Fibroblast of upper back skin (primary cell): Measurements from ENCODE around the gene MAPK7.
"Not testable (repeated sequence)": the region's sequence is repeated elsewhere in the genome, so short reads cannot be mapped to it uniquely, and the experiment has no call there.

Source experiments
- DNase-seq: peaks from one replicate; pipeline ENCODE4 v3.0.0-alpha.2; 2013

MAPK7 gene

DNA sequence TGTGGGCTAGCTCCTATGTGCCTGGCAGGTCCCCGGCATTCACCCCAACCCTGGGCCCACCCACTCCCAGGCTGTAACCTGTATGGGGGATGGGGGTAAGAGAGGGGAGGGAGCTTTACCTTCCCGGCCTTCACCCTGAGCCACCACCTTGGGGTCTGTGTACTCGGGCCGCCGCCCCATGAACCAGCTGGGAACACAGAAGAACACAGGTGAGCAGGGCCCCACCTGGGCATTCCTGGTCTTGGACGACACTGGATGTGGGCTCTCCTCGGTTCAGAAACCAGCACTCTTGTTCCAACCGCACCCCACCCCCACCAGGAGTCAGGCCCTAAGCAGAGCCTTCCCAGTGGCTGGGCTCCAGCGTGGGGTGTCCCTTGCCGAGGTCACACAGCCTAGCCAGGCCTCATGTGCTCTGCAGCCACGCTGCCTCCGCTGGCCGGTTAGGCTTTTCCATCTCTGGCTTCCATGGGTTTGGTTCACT is 34.6 kb upstream of the MAPK7 start:
- DNase-seq, result no peak

DNA sequence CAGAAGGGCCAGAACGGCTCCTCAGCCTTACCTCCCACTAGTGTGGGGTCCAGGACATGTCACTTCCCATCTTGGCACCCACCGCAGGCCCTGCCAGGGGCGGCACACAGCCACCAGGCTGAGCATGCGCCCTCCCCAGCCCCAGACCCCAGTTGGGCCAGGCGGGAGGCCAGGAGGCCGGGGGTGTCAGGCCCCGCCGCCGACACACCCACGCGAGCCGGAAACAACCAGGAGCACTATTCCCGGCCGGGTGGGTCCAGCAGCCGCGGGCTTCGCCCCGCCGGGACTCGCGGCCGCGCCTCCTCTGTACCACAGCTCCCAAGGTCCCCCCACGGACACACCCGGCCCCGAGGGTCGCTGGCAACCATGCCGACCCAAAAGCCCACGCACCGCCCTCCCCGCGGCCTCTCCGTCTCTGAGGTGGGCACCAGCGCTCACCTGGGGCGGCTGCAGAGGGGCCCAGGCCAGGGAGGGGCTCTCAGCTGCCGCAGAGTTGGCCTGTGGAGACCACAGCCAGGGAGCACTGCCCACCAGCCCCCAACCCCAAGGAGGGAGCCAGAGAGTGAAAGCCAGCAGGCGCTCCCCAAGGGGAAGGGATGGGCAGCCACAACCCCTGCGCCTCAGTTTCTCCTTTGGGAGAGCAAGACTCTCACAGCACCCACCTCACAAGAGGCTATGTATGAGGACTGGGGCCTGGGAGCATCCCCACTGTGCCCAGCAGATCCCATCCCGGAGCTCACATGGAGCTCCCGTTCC is 33.8 kb upstream of the MAPK7 start:
- DNase-seq, result no peak

DNA sequence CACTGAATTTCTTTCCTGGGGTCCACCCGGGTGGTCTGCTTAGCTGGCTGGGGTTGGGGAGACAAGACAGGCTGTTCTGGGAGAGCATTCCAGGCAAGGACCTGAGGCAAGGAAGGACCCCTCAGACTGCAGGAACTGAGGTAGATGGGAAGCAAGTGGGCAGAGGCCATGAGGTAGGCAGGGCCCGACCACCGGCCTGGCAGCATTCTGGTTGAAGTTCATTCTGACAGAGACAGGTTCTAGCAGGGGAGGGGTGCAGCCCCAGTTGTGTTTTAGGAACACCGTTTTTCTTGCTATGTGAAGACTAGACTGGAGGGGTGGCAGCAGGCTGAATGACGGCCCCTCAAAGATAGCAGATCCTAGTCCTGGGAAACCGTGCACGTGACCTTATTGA is 33.2 kb upstream of the MAPK7 start:
- no peak for DNase-seq

GRCh38 chr17:19345486-19346350 is 32.6 kb upstream of the MAPK7 start:
- no peak for DNase-seq

GRCh38 chr17:19346351-19347255 is 31.7 kb upstream of the MAPK7 start:
- DNase-seq, result peak; percentile 82

DNA sequence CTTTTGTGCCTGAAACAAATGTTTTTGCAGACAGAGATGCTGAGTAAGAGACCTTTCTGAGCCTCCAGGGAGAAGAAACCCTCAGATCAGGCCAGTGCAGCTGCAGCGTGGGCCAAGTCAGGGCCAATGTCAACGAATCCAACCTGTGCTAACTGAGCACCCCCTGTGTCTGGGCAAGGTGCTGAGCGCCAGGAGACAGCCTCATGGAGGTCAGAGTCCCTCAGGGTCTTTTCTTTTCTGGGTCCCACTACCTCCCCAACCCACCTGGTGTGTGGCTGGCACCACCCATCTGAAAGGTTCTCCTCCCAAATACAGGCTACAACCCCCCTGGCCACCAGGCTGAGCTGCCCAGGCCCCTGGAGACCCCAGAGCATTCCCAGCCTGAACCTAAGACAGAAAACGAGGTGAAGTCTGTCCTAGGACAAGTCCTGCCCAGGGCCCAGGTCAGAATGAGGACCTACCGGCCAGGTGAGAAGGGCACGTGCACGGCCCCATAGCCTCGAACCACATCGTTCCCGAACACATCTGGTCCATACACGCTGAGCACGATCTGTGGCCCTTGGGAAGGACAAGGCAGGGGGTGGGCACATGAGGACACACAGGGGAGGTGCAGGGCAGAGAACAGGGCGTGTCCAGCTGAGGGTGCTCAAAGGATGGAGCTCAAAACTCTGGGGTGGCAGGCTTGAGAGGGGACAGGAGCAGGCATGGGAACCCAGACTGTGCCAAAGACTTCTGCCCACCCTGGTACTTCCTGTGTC is 30.8 kb upstream of the MAPK7 start:
- DNase-seq, result no peak

GRCh38 chr17:19348081-19348650 is 30.1 kb upstream of the MAPK7 start:
- DNase-seq, result no peak

GRCh38 chr17:19348806-19349205 is 29.5 kb upstream of the MAPK7 start:
- no peak for DNase-seq

GRCh38 chr17:19353401-19353800 is 24.9 kb upstream of the MAPK7 start:
- DNase-seq, result not testable (repeated sequence)

DNA sequence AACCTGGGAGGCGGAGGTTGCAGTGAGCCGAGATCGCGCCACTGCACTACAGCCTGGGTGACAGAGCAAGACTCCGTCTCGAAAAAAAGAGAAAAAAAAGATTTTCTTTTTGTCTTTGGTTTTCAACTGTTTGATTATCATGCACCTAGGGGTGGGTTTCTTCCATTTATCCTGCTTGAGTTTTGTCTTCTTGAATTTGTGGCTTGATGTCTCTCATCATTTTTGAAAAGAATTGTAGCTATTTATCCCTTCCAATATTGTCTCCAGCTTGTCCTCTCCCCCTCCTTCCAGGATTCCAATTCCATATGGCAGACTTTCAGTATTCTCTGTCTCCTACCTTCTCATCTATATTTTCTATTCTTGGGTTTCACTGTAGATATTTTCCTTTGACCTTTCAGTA is 23.6 kb upstream of the MAPK7 start:
- no peak for DNase-seq

GRCh38 chr17:19357351-19357750 is 20.9 kb upstream of the MAPK7 start:
- no peak for DNase-seq

DNA sequence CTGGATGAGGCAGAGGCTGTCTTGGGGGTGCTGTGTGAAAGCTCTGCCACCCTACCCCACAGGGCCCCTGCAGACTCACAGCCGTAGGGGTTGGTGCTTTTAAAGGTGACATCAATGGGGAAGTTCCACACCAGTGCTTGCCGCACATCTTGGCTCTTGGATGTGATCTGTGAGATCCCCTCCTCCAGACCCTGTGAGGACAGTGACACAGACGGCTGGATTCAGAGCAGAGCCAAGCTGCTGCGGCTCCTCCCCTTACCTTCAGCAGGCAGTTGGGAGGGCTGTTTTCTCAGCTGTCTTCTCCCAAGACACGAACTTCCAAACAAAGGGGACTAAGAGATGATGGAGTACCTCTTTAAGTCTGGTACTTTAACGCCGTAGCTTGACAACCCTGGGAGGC is 20.5 kb upstream of the MAPK7 start:
- DNase-seq, result no peak

DNA sequence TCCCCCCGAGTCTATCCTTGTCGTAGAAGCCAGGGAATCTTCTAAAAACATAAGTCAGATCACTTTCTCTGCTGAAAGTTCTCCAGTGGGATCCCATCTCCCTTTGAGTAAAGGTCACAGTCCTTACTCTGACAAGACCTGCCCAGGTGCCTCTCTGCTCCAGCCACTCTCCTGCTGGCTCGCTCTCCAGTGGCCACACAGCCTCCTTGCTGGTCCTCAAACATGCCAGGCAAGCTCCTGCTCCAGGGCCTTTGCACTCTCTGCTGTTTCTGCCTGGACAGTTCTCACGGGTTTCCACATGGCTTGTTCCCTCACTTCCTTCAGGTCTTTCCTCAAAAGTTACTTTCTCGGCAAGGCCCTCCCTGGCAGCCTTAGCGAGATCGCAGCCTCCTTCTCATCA is 19.1 kb upstream of the MAPK7 start:
- DNase-seq, result no peak

DNA sequence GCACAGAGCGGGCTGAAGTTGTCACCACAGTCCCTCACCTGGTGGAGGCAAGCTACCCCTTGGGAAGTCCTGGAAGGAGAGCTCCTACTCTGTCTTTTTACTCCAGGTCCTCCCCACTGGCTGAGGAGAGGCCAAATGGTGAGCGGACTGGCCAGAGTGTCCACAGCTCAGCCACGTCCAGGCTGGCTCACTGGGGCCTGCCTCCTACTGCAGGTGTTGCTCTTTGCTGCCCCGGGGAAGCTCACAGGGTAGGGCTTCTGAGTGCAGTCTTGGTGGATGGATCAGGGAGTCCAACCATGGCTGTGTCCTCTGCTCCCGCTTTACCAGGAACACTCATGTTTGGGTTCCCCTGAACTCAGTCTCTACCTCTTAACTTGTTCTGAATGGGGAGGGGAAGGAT is 18.4 kb upstream of the MAPK7 start:
- no peak for DNase-seq

DNA sequence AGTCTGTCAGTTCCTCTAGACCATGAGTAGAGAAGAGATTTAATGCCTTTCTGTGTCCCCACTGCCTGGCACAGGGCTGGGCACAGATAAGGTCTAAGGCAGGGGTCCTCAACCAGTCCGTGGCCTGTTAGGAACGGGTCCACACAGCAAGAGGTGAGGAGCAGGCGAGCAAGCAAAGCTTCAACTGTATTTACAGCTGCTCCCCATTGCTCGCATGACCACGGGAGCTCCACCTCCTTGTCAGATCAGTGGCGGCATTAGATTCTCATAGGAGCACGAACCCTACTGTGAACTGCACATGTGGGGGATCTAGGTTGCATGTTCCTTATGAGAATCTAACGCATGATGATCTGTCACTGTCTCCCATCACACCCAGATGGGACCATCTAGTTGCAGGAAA is 17.5 kb upstream of the MAPK7 start:
- DNase-seq, result no peak

DNA sequence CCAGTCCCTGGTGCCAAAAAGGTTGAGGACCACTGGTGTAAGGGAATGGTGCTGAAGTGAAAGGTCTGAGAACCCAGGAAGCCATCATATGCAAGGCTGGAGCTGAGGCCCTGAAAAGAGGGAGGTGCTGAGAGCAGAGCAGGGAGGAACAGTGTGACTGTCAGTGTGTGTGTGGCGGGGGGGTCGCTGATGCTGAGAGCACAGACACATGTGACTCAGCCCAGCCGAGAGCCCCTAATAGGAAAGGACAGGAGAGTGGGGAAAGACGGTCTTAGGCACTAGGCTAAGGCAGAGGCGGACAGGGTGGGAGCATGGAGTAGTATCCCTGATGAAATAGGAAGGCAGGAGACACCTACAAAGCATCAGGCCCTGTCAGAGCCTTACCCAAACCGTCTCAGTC is 17.0 kb upstream of the MAPK7 start:
- DNase-seq, result no peak

DNA sequence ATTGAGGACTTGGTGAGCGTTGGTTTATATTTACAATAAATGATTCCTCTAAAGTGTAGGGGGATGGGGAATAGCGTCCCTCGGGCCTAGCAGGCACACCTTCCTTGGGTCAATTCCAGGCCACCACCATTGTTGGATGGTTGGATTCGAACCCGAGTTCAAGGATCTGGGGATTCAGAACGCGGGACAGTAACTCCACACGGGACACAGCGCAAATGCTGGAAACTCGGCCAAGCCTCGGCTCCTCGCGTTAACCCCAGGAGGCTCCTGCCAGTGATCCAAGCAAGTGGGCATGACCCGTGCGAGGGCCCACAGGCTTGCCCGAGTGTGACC is 16.4 kb upstream of the MAPK7 start:
- DNase-seq, result no peak

DNA sequence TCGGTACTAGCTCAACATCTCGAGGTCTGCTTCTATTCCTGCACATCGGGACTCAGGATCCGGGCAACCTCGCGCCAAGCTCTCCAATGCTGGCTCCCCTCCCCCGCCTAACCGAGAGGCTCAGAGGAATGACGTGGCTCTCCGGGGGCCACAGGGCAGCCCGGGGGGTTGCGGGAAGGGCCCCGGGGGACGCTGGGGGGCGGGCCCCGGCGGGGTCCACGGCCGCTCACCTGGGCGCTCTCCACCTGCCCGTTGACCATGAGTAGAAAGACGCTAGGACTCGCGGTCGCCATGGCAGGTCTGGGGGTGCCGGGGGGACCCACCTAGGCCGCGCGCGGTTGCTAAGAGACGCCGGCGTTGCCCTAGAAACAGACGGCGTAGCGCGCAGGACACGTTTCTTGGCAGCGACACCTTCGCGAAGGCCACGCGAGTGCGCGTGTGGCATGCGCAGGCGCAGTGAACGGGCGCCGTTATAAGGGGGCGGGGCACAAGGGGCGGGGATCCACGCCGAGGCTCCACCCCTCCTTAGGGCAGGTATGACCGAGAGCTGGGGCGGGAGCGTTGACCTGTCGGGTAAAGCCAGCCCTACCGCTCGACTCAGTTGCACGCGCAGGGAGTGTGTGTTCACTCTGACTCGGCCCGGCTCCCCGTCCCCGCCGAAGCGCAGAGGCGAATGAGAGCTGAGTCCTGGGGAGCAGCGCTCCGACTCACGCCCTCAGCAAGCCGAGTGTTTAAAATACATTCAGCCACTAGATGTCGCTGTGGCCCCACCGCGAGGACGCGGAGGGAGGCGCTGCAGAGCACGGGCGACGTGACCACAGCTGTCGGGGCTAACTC is 15.8 kb upstream of the MAPK7 start, which contains the start of gene B9D1:
TSS of gene B9D1 (minus strand) at position 447 of the 837 bp plus-strand sequence. CDS start at position 293, 154 bp downstream.
- peak; percentile 90 for DNase-seq

GRCh38 chr17:19363114-19363438 is 15.2 kb upstream of the MAPK7 start:
- DNase-seq, result no peak

DNA sequence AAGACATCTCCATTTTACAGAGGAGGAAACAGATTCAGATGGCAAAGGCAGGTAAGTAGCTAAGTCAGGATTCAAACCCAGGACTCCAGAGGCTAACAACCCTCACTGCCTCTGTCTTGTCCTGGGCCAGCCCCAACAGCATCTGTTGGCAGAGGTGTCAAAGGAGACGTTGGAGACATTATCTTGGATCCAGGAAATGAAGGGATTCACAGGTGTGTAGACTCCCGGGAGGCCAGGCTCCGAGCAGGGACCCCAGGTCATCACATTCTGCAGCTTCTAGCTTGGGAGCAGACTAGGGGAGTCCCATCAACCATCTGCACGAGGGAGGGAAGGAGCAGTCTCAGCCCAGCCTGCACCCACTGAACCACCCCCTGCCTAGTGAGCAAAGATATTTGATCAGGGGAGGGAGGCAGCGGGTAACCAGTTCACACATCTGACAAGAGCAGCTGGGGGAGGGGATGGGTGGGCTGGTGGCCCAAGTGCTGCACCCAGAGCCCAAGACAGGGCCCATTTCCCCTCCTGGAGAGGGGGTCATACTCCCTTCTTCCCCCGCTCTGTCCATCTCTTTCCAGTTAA is 14.8 kb upstream of the MAPK7 start:
- DNase-seq, result no peak
